K562 (cell line): ENCODE results near the gene PARD3B. TPM values are rescaled to one million over a fixed set of nuclear protein-coding genes. Genes with fewer than 3 reads are reported as not detected.

Experiments used
- ATAC-seq: fragments of 200-7000 bp; cut with Tn5 transposase; 3 replicates; pipeline ENCODE4 v1.9.1; 2020; ENCODE audit warnings: moderate library complexity
- BruUV-seq: library from RNA; stranded (reverse); fragments of 400-500 nt; replicated peaks from 2 replicates; lab custom pipeline; 2021; lab: Mats Ljungman, UMichigan
- CTCF ChIA-PET: fragments of 300-600 bp; formaldehyde crosslinking; extraction: SDS; loops from one replicate; lab custom pipeline; 2021; ENCODE audit warnings: low intra/inter-chr PET ratio; lab: Yijun Ruan, JAX
- POLR2A ChIA-PET: fragments of 300-600, 350-650 bp; sonication (Branson Sonifier 250); formaldehyde crosslinking; extraction: SDS; loops from one replicate; lab custom pipeline; 2021; ENCODE audit warnings: antibody characterized with exemption, inconsistent platforms; lab: Yijun Ruan, JAX
- DNase-seq, 4 experiments: peaks; one replicate each; pipeline versions ENCODE4 v3.0.0 to v3.0.0-alpha.2; 2011 to 2018; ENCODE audit warnings: low spot score in 3 of 4, mixed read lengths in 3 of 4; ENCODE audit errors: extremely low read depth in 1 of 4
- FAIRE-seq: peaks from 2 replicates; lab custom pipeline; 2011; peaks lifted over from hg19 to GRCh38; lab: Jason Lieb, UNC
- H2AFZ ChIP-seq: 2 replicates; pipeline ENCODE4 v1.6.0; 2011; ENCODE audit warnings: low read depth, low read length, control low read depth, inconsistent platforms
- H3K27ac ChIP-seq: fragments of 200-600 bp; 3 replicates; pipeline ENCODE4 v1.8.0; 2011; ENCODE audit warnings: low read depth, mild to moderate bottlenecking, control low read depth, inconsistent platforms, low read length, moderate library complexity, mixed read lengths; ENCODE audit errors: extremely low read depth
- H3K27me3 ChIP-seq, 2 experiments: fragments of 300-600 bp in 1 of 2; 2 replicates in 1 of 2; 3 replicates in 1 of 2; pipeline versions ENCODE4 v1.6.0 to v1.8.0; 2011; ENCODE audit warnings: inconsistent platforms in 2 of 2, low read length in 2 of 2, mild to moderate bottlenecking in 1 of 2, mixed read lengths in 1 of 2, moderate library complexity in 1 of 2; ENCODE audit not compliant: control insufficient read depth in 2 of 2, insufficient read depth in 2 of 2
- H3K36me3 ChIP-seq: fragments of 300-600 bp; 3 replicates; pipeline ENCODE4 v1.8.0; 2011; ENCODE audit warnings: mild to moderate bottlenecking, low read length, inconsistent platforms; ENCODE audit not compliant: control insufficient read depth, insufficient read depth
- H3K4me1 ChIP-seq, 2 experiments: fragments of 200-600 bp in 1 of 2; replicated peaks in 1 of 2; 2 replicates in 1 of 2; 3 replicates in 1 of 2; pipeline versions ENCODE4 v1.5.1 to v1.8.0; 2011; ENCODE audit warnings: inconsistent platforms in 2 of 2, low read length in 2 of 2, mild to moderate bottlenecking in 1 of 2, mixed read lengths in 1 of 2, moderate library complexity in 1 of 2; ENCODE audit not compliant: control insufficient read depth in 2 of 2, insufficient read depth in 2 of 2
- H3K4me2 ChIP-seq: 2 replicates; pipeline ENCODE4 v1.6.1; 2011; ENCODE audit warnings: low read length, control low read depth, inconsistent platforms, mixed read lengths; ENCODE audit not compliant: insufficient read depth
- H3K4me3 ChIP-seq: fragments of 200-600 bp; sonication (generic), shearing (Covaris generic); 2 replicates; pipeline ENCODE4 v1.5.1; 2016; ENCODE audit warnings: control low read depth, inconsistent platforms
- H3K79me2 ChIP-seq: fragments of 200-600 bp; 3 replicates; pipeline ENCODE4 v1.8.0; 2011; ENCODE audit warnings: low read length, inconsistent platforms; ENCODE audit not compliant: control insufficient read depth, insufficient read depth
- H3K9ac ChIP-seq, 2 experiments: 2 replicates each; pipeline versions ENCODE4 v1.6.0 to v1.6.1; 2011; ENCODE audit warnings: low read depth in 2 of 2, low read length in 2 of 2, control low read depth in 1 of 2, inconsistent platforms in 1 of 2, mild to moderate bottlenecking in 1 of 2, mixed read lengths in 1 of 2; ENCODE audit not compliant: insufficient read depth in 1 of 2
- H3K9me1 ChIP-seq: one replicate; pipeline ENCODE4 v1.6.0; 2011; ENCODE audit warnings: inconsistent platforms, mild to moderate bottlenecking, low read length, moderate library complexity; ENCODE audit not compliant: control insufficient read depth, insufficient read depth
- H3K9me3 ChIP-seq: replicated peaks from 2 replicates; pipeline ENCODE4 v1.5.1; 2011; ENCODE audit warnings: low read depth, low read length, inconsistent platforms; ENCODE audit not compliant: control insufficient read depth, insufficient read depth
- H4K20me1 ChIP-seq: replicated peaks from 2 replicates; pipeline ENCODE4 v1.6.1; 2011; ENCODE audit warnings: low read length, inconsistent platforms, mixed read lengths; ENCODE audit not compliant: control insufficient read depth, insufficient read depth
- KLF10 ChIP-seq: fragments of 250-450 bp; sonication (Bioruptor Pico); IDR thresholded peaks from 2 replicates; pipeline ENCODE4 v1.6.1; 2021; ENCODE audit warnings: matching md5 sums
- MCM7 ChIP-seq, 2 experiments: fragments of 450-650 bp; IDR thresholded peaks; 2 replicates each; pipeline ENCODE4 v1.6.1; 2016 to 2018
- NFE2L1 ChIP-seq: fragments of 450-650 bp; IDR thresholded peaks from 2 replicates; pipeline ENCODE4 v1.6.1; 2016; ENCODE audit warnings: missing genetic modification characterization, low read depth, mild to moderate bottlenecking, missing compliant biosample characterization, moderate library complexity, borderline replicate concordance
- ZNF197 ChIP-seq: fragments of 200-800 bp; sonication (Bioruptor generic); IDR thresholded peaks from 2 replicates; pipeline ENCODE4 v1.6.1; 2016; ENCODE audit warnings: low read depth, missing genetic modification characterization, missing compliant biosample characterization
- ZNF316 ChIP-seq: fragments of 450-650 bp; IDR thresholded peaks from 2 replicates; pipeline ENCODE4 v1.6.1; 2016
- ZNF561 ChIP-seq: fragments of 450-650 bp; formaldehyde crosslinking; conservative IDR thresholded peaks from 2 replicates; pipeline ENCODE4 v1.4.0; 2020; ENCODE audit warnings: mild to moderate bottlenecking, moderate library complexity
- WGBS: fragments of 100-300 bp; shearing (Covaris generic); methylation state at CpG from one replicate; pipeline ENCODE4 v1.1.6; 2016; ENCODE audit warnings: low coverage, mixed read lengths; ENCODE audit not compliant: insufficient coverage; ENCODE audit errors: missing lambda C conversion rate; 5-methylcytosine and 5-hydroxymethylcytosine counted together
- in situ Hi-C: fragments of 300-500 bp; cut with MboI; formaldehyde crosslinking; loops from 4 replicates; pipeline ENCODE4 v1.15.0; 2018; ENCODE audit warnings: inconsistent platforms, mixed read lengths
- intact Hi-C: fragments of 100-400 bp; cut with micrococcal nuclease; formaldehyde crosslinking; loops from 2 replicates; pipeline ENCODE4 v1.14.2; 2022
- polyA plus RNA-seq, 8 experiments: library from polyadenylated mRNA; depleted of rRNA in 4 of 8; stranded (reverse) in 5 of 8; unstranded in 3 of 8; fragments of >200 nt; fragmentation: Nextera tagmentation in 2 of 8; fragmentation: Illumina TruSeq in 1 of 8; extraction: Ambion mirVana in 2 of 8; extraction: Trizol in 1 of 8; gene quantifications; 2 replicates each; pipeline versions ENCODE4 v1.2.1 to v1.2.3, GENCODE V29; 2011 to 2014; ENCODE audit warnings: inconsistent platforms in 1 of 8, missing spikeins in 1 of 8
- total RNA-seq, 7 experiments: library from RNA; depleted of rRNA in 6 of 7; stranded (reverse); fragments of >200 nt in 6 of 7; fragmentation: Illumina TruSeq in 2 of 7; extraction: Trizol in 2 of 7; gene quantifications; 2 replicates each; pipeline versions ENCODE4 v1.2.1 to v1.2.3, GENCODE V29; 2011 to 2021; ENCODE audit warnings: low replicate concordance in 1 of 7
- TF ChIP-seq, protein P1 (sequence below), 2 experiments: fragments of 450-650 bp; conservative IDR thresholded peaks; 2 replicates each; pipeline ENCODE4 v1.6.1; 2017; ENCODE audit warnings: mild to moderate bottlenecking in 2 of 2, moderate library complexity in 2 of 2
- TF ChIP-seq, protein P2 (sequence below): fragments of 250-450 bp; sonication (Bioruptor Pico); IDR thresholded peaks from 2 replicates; pipeline ENCODE4 v1.5.0; 2021

Gene PARD3B
- total and polyA plus RNA-seq, 9 of the 15 experiments (the other 6 are each of a cell fraction or from before 2014, with no cell fraction given), result 0.15 to 3.0 (median 1.1) TPM

DNA sequence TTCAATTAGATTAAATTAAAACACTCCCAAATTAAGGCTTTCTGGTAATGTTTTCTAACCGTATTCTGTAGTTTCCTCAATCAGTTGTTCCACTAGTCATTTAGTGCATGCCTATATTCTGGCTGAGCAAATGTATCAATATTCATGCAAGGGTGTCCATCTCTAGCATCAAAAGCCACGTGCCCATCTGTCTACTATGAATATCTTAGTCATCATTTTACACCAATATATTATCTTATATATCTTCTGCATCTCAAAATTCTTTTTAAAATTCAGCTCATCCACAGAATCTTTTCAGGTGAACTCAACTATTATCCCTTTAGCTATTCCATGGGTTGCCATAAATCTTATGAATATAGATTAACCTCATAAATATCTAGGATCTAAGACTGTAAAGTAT, 488.2 kb downstream of the PARD3B start:
- Histone ChIP-seq H3K27me3 (no peaks in the 10 kb centered on the region), H4K20me1 (no peaks in the 10 kb centered on the region), H3K4me3 (no peak overlapping the region), H3K36me3 (no peaks in the 10 kb centered on the region), H3K4me2 (no peak overlapping the region), H3K9me1 (no peaks in the 10 kb centered on the region), H3K4me1 (no peaks in the 10 kb centered on the region; a peak in 1 of 5 replicates), H3K9me3 (no peaks in the 10 kb centered on the region; the same call in 1 of the 2 replicates), H3K79me2 (no peaks in the 10 kb centered on the region), H2AFZ (no peak overlapping the region), H3K9ac (no peak overlapping the region), H3K27ac (no peak overlapping the region)
- ATAC-seq, result no peak
- TF ChIP-seq ZNF316, result peak; percentile 31; the same call in 1 of the 2 replicates
- no peak for TF ChIP-seq MCM7 (IDR thresholded peaks at IDR 0.05)
- in situ Hi-C loops (no loop called here), intact Hi-C loops (no loop called here)
- POLR2A ChIA-PET, result interaction anchor here (1.4 kb wide), 1 partner anchor 8 kb away, joined by 3 read pairs; no protein-coding TSS in a partner anchor
- 46% methylated on average over 2 of the region's 2 CpGs for WGBS
- no peak for DNase-seq
- CTCF ChIA-PET, result no interaction called here
- no peak for FAIRE-seq
- BruUV-seq, result no TSS peak

DNA sequence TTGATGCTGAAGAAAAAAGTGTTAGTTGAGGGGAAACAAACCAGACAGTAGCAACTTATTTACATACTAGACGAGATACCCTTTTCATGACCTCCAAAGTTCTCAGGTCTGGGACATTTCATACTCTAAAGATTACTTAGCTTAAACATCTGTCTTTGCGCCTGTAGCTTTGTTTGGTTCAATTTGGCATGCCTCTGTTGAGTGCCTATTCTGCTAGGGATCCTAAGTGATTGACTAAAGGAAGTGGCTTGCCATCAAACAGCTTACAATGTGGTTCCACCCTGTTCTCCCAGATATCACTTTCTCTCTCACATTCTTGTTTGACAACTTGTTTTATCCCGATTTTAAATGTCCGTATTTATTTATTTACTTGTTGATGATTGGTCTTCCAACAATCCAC, 488.8 kb downstream of the PARD3B start:
- Histone ChIP-seq H3K4me3 (no peak overlapping the region), H3K9ac (no peak overlapping the region), H3K9me1 (no peaks in the 10 kb centered on the region), H4K20me1 (no peaks in the 10 kb centered on the region), H3K4me2 (no peak overlapping the region), H3K27me3 (no peaks in the 10 kb centered on the region), H3K9me3 (no peaks in the 10 kb centered on the region; the same call in 1 of the 2 replicates), H3K27ac (no peak overlapping the region), H3K4me1 (no peaks in the 10 kb centered on the region; a peak in 1 of 5 replicates), H3K79me2 (no peaks in the 10 kb centered on the region), H2AFZ (no peak overlapping the region), H3K36me3 (no peaks in the 10 kb centered on the region)
- WGBS, result 30% methylated on average over 4 of the region's 4 CpGs
- in situ Hi-C loops, result no loop called here
- intact Hi-C loops, result no loop called here
- ChIA-PET CTCF (no interaction called here), POLR2A (interaction anchor here (1.4 kb wide), 1 partner anchor 9 kb away, joined by 3 read pairs; no protein-coding TSS in a partner anchor)
- no TSS peak for BruUV-seq
- DNase-seq (no peak), ATAC-seq (no peak), FAIRE-seq (no peak)
- TF ChIP-seq NFE2L1 (tag) (no peak), KLF10 (CRISPR knock-in tag) (no peak), ZNF561 (CRISPR knock-in tag) (no peak), ZNF197 (CRISPR knock-in tag) (no peak)
- TF ChIP-seq, protein P1, sequence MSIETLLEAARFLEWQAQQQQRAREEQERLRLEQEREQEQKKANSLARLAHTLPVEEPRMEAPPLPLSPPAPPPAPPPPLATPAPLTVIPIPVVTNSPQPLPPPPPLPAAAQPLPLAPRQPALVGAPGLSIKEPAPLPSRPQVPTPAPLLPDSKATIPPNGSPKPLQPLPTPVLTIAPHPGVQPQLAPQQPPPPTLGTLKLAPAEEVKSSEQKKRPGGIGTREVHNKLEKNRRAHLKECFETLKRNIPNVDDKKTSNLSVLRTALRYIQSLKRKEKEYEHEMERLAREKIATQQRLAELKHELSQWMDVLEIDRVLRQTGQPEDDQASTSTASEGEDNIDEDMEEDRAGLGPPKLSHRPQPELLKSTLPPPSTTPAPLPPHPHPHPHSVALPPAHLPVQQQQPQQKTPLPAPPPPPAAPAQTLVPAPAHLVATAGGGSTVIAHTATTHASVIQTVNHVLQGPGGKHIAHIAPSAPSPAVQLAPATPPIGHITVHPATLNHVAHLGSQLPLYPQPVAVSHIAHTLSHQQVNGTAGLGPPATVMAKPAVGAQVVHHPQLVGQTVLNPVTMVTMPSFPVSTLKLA (conservative IDR thresholded peaks at IDR 0.05), result no peak
- TF ChIP-seq, protein P2, sequence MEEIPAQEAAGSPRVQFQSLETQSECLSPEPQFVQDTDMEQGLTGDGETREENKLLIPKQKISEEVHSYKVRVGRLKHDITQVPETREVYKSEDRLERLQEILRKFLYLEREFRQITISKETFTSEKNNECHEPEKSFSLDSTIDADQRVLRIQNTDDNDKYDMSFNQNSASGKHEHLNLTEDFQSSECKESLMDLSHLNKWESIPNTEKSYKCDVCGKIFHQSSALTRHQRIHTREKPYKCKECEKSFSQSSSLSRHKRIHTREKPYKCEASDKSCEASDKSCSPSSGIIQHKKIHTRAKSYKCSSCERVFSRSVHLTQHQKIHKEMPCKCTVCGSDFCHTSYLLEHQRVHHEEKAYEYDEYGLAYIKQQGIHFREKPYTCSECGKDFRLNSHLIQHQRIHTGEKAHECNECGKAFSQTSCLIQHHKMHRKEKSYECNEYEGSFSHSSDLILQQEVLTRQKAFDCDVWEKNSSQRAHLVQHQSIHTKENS (CRISPR knock-in tag), result no peak
